GM23248 (cell line): ENCODE data around the gene SCRN2. TPM values are rescaled to one million over a fixed set of nuclear protein-coding genes. Genes with fewer than 3 reads are reported as not detected.

Experiments used
- DNase-seq: peaks from one replicate; pipeline ENCODE4 v3.0.0-alpha.2; 2015
- H2AFZ ChIP-seq: fragments of 200-600 bp; sonication (generic); 2 replicates; pipeline ENCODE4 v1.6.1; 2016; ENCODE audit warnings: antibody characterized with exemption
- H3F3A ChIP-seq: fragments of 200-600 bp; sonication (generic); 2 replicates; pipeline ENCODE4 v1.6.1; 2016; ENCODE audit warnings: mild to moderate bottlenecking, antibody characterized with exemption, mixed run types; ENCODE audit not compliant: insufficient read depth
- H3K27ac ChIP-seq: fragments of 200-600 bp; sonication (generic); 2 replicates; pipeline ENCODE4 v1.5.1; 2016; ENCODE audit warnings: mild to moderate bottlenecking
- H3K27me3 ChIP-seq: fragments of 200-600 bp; sonication (generic); replicated peaks from 2 replicates; pipeline ENCODE4 v1.6.1; 2016; ENCODE audit warnings: mild to moderate bottlenecking; ENCODE audit not compliant: insufficient read depth
- H3K36me3 ChIP-seq: fragments of 200-600 bp; sonication (generic); 2 replicates; pipeline ENCODE4 v1.6.1; 2016; ENCODE audit warnings: low read depth, mild to moderate bottlenecking
- H3K4me1 ChIP-seq: fragments of 200-600 bp; sonication (generic); 2 replicates; pipeline ENCODE4 v1.6.1; 2016; ENCODE audit warnings: mild to moderate bottlenecking; ENCODE audit not compliant: insufficient read depth
- H3K4me2 ChIP-seq: fragments of 200-600 bp; sonication (generic); one replicate; pipeline ENCODE4 v1.6.1; 2016; ENCODE audit warnings: mild to moderate bottlenecking; ENCODE audit not compliant: unreplicated experiment
- H3K4me3 ChIP-seq: fragments of 200-600 bp; sonication (generic); 2 replicates; pipeline ENCODE4 v1.5.1; 2016; ENCODE audit warnings: mild to moderate bottlenecking
- H3K79me2 ChIP-seq: fragments of 200-600 bp; sonication (generic); 2 replicates; pipeline ENCODE4 v1.6.1; 2016; ENCODE audit warnings: mild to moderate bottlenecking; ENCODE audit not compliant: insufficient read depth
- H3K9ac ChIP-seq: fragments of 200-600 bp; sonication (generic); 2 replicates; pipeline ENCODE4 v1.6.1; 2016; ENCODE audit warnings: mild to moderate bottlenecking
- H3K9me2 ChIP-seq: fragments of 200-600 bp; sonication (generic); 2 replicates; pipeline ENCODE4 v1.6.1; 2016; ENCODE audit warnings: mixed run types, mild to moderate bottlenecking, moderate library complexity; ENCODE audit not compliant: insufficient read depth
- H3K9me3 ChIP-seq: fragments of 200-600 bp; sonication (generic); one replicate; pipeline ENCODE4 v1.6.1; 2017; ENCODE audit warnings: low read depth
- H4K20me1 ChIP-seq: fragments of 200-600 bp; sonication (generic); 2 replicates; pipeline ENCODE4 v1.6.0; 2016; ENCODE audit not compliant: insufficient read depth
- EZH2 ChIP-seq: fragments of 200-600 bp; sonication (generic); IDR thresholded peaks from 2 replicates; pipeline ENCODE4 v1.6.1; 2018; ENCODE audit warnings: antibody characterized with exemption, mild to moderate bottlenecking; ENCODE audit not compliant: insufficient read depth, poor library complexity, severe bottlenecking
- EZH2phosphoT487 ChIP-seq: fragments of 200-600 bp; sonication (generic); IDR thresholded peaks from 2 replicates; pipeline ENCODE4 v1.6.1; 2018; ENCODE audit warnings: antibody characterized with exemption, moderate library complexity, mild to moderate bottlenecking, low read depth; ENCODE audit not compliant: insufficient read depth
- WGBS, 2 experiments: methylation state at CpG; one replicate each; pipeline ENCODE4 v1.1.6; 2015 to 2017; ENCODE audit warnings: low lambda C conversion rate in 2 of 2, low coverage in 1 of 2; ENCODE audit errors: missing lambda C conversion rate in 2 of 2; 5-methylcytosine and 5-hydroxymethylcytosine counted together
- in situ Hi-C: fragments of 300-500 bp; cut with MboI; formaldehyde crosslinking; loops from 2 replicates; pipeline ENCODE4 v1.15.0; 2020
- polyA plus RNA-seq: library from polyadenylated mRNA; unstranded; fragments of >200 nt; fragmentation: Nextera tagmentation; extraction: Ambion mirVana; gene quantifications from 2 replicates; pipeline ENCODE4 v1.2.1, GENCODE V29; 2016
- total RNA-seq: library from RNA; depleted of rRNA; stranded (reverse); fragments of >200 nt; shearing (Covaris generic); gene quantifications from 2 replicates; pipeline ENCODE4 v1.2.3, GENCODE V29; 2014

Gene SCRN2
- total and polyA plus RNA-seq, 2 experiments from 2014 or later = 39.5 to 41.2 TPM

DNA sequence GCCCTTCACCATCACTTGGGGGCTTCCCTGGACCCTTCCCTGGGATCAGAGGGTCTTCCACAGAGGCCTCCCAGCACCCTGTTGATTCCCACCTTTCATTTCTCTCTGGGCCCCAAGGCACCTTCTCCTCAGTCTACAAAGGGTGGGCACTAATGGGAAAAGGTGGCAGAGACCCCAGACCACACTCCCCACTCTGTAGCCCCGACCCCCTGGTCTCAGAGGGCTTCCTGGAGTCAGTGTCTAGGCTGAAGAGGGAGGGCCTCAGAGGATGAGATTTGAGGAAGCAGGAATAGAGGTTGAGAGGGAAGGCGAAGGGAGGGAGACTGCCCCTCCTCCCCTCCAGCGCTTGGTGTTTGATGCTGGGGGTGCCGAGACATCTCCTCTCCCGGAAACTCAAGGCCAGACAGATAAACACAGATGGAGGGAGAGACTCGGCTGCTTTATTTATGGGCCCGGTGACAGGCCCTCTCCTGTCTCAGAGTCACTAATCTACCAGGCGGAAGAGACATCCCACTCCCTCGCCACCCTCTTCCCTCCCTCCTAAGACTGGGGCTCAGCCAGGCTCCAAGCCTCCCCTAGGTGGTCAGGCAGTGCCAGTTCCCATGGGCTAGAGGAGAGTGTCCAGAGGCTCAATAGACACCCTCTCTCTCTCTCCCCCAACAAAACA lies 36.4 kb upstream of the SCRN2 start:
- H4K20me1 ChIP-seq = no peaks in the 10 kb centered on the region
- H3K4me1 ChIP-seq = peaks cover 30% of the 10 kb centered on the region
- no peak overlapping the region for H3K9ac ChIP-seq
- 0 out of 2 replicates have a peak, but pooled peaks cover 6% of the 10 kb centered on the region for H3K27me3 ChIP-seq
- no peaks in the 10 kb centered on the region for H3K36me3 ChIP-seq
- no peaks in the 10 kb centered on the region for H3K9me3 ChIP-seq
- 62 to 69% methylated on average over 8 to 9 of the region's 9 CpGs for WGBS, 2 experiments
- H3K79me2 ChIP-seq = no peaks in the 10 kb centered on the region
- H3K4me3 ChIP-seq = no peak overlapping the region
- H3K27ac ChIP-seq = no peak overlapping the region
- no peak overlapping the region for H2AFZ ChIP-seq
- in situ Hi-C loops = no loop called here
- no peak overlapping the region for H3K4me2 ChIP-seq
- no peak for DNase-seq
- H3K9me2 ChIP-seq = no peaks in the 10 kb centered on the region
- TF ChIP-seq EZH2 (no peak), EZH2phosphoT487 (no peak)
- peaks cover 19% of the 10 kb centered on the region for H3F3A ChIP-seq

DNA sequence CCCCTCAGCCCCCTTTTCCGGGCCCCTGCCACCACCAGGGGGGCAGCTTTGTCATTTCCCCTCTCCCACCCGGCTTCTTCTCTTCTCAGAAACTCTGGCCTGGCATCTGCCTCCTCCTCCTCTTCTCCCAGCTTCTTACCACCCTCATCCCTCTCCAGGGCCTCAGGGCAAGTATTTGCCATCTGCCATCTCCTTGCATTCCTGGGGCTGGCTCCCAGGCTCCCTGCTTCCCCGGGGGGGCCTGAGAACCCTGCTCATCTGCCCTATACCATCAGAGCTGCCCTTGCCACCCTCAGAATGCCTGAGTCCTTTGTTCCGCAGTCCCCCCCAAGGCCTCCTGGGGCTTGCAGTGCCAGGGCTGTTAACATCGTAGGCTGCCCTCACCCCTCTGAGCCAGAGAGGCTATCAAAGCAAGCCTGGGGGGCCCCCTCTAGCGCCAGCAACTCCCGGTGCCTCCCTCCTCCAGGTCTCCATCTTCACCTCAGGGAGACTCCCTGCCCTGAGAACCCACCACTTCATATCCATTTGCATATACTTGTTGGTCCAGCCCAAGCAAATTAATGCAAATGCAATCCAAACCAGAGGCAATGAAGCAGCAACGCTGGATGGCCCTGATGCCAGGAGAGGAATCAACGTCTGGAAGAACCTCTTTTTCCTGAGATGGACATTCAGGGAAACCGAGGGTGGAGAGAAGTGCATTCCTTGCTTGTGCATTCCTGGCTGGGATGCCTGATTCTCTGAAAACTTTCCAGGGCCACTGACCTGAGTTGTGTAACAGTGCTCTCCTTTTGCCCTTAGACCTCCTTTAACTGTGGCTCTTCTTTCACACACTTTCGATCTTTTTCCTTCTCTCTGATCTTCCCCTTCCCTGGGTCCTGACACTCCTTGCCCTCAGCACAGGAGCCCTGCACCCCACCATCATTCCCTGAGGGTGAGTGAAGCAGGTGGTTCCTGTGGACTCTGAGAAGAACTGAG lies 34.2 kb upstream of the SCRN2 start:
- Histone ChIP-seq H3K9me3 (no peaks in the 10 kb centered on the region), H2AFZ (no peak overlapping the region), H3K27me3 (peaks cover 23% of the 10 kb centered on the region), H3F3A (peaks cover 11% of the 10 kb centered on the region), H4K20me1 (no peaks in the 10 kb centered on the region), H3K9me2 (no peaks in the 10 kb centered on the region), H3K27ac (no peak overlapping the region), H3K4me1 (peaks cover 28% of the 10 kb centered on the region), H3K79me2 (no peaks in the 10 kb centered on the region), H3K9ac (no peak overlapping the region), H3K36me3 (no peaks in the 10 kb centered on the region), H3K4me3 (no peak overlapping the region), H3K4me2 (no peak overlapping the region)
- DNase-seq = no peak
- in situ Hi-C loops = no loop called here
- TF ChIP-seq EZH2phosphoT487 = no peak
- no peak for TF ChIP-seq EZH2
- 54 to 56% methylated on average over 11 of the region's 11 CpGs for WGBS, 2 experiments

- Histone ChIP-seq H3K9ac (no peak overlapping the region), H3K4me2 (no peak overlapping the region), H3K79me2 (no peaks in the 10 kb centered on the region), H3K27me3 (peaks cover 26% of the 10 kb centered on the region), H3F3A (peaks cover 3% of the 10 kb centered on the region), H4K20me1 (no peaks in the 10 kb centered on the region), H3K9me3 (no peaks in the 10 kb centered on the region), H3K4me3 (no peak overlapping the region), H3K4me1 (peaks cover 18% of the 10 kb centered on the region; the same call in 1 of the 2 replicates), H2AFZ (no peak overlapping the region), H3K27ac (no peak overlapping the region), H3K9me2 (no peaks in the 10 kb centered on the region), H3K36me3 (no peaks in the 10 kb centered on the region)
- no peak for TF ChIP-seq EZH2phosphoT487
- no peak for TF ChIP-seq EZH2
- in situ Hi-C loops = no loop called here
- DNase-seq = no peak
- WGBS, 2 experiments = 54 to 60% methylated on average over 4 of the region's 4 CpGs
These were observed 32.4 kb upstream of the SCRN2 start for GRCh38 chr17:47873200-47874090.
